HFF-Myc (cell line): ENCODE data around the gene ZNF683.
A peak's percentile ranks its signal among the peaks of the same experiment; 100 is the strongest.

ENCODE experiments used
- DNase-seq: peaks from one replicate; pipeline ENCODE4 v3.0.0-alpha.2; 2011; ENCODE audit warnings: low read depth; ENCODE audit errors: extremely low read depth
- H3K4me3 ChIP-seq: replicated peaks from 2 replicates; pipeline ENCODE4 v1.5.1; 2011; ENCODE audit warnings: low read depth, mild to moderate bottlenecking, control low read depth, low read length
- TF ChIP-seq, protein P1 (sequence below): IDR thresholded peaks from 2 replicates; pipeline ENCODE4 v1.5.1; 2012; ENCODE audit warnings: mild to moderate bottlenecking, low read depth, low read length, control low read depth; ENCODE audit errors: missing control alignments

Gene ZNF683

DNA sequence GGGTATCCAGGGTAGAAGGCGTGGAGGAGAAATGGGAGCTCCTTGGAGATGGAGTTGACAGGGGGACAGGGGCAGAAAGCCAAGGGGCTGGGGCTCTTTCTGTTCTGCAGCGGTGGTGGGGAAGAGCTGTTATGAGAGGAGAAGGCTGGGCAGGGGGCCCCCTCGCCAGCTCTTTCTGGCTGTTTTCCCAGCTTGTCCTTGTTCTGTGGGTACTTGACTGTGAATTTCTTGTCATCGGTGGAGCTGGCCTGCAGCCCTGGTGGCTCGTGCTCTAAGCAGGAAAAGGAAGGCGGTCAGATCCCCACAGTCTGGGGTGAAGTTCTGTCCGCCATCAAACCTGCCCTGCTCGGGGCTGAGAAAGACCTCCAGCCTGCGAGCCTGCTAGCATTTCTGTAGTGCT lies 7.6 kb downstream of the ZNF683 start:
- TF ChIP-seq, protein P1, sequence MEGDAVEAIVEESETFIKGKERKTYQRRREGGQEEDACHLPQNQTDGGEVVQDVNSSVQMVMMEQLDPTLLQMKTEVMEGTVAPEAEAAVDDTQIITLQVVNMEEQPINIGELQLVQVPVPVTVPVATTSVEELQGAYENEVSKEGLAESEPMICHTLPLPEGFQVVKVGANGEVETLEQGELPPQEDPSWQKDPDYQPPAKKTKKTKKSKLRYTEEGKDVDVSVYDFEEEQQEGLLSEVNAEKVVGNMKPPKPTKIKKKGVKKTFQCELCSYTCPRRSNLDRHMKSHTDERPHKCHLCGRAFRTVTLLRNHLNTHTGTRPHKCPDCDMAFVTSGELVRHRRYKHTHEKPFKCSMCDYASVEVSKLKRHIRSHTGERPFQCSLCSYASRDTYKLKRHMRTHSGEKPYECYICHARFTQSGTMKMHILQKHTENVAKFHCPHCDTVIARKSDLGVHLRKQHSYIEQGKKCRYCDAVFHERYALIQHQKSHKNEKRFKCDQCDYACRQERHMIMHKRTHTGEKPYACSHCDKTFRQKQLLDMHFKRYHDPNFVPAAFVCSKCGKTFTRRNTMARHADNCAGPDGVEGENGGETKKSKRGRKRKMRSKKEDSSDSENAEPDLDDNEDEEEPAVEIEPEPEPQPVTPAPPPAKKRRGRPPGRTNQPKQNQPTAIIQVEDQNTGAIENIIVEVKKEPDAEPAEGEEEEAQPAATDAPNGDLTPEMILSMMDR, result no peak
- DNase-seq, result no peak
- no peak overlapping the region for H3K4me3 ChIP-seq

DNA sequence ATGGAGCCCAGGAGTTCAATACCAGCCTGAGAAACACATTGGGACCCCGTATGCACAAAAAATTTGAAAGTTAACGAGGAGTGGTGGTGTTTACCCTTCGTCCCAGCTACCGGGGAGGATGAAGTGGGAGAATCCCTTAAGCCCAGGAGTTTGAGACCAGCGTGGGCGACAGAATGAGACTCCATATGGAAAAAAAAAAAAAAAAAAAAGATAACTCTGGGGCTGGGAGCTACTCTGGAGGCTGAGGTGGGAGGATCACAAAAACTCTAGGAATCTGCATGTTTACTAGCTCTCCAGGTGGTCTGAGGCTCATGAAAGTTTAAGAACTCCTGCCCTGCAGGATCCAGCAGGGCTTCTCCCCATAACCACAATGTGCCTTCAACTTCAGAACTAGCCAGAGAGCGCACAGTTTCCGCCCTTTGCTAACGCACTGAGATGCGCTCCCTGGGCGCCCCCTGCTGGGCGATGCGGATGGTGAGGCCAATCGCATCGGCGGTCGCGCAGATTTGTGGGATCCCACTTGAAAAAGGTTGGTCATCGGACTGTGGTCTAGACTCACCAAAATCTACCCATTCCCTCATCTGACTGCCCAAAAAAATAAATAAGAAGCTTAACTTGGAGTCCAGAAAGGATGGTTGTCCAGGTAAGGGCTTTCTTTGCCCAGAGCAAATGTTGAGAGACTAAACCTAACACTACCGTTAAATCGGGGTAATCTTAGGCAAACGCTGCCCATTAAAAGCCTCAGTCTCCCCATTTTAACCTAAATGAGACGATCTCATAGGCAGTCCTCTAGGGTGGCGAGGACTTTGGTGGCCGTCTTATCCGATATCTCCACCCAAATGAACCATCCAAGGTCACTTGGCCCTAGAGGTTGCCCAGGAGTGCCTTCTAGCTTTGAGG lies 8.8 kb downstream of the ZNF683 start:
- TF ChIP-seq, protein P1, result peak; percentile 99
- H3K4me3 ChIP-seq, result no peak overlapping the region
- peak; percentile 54 for DNase-seq

DNA sequence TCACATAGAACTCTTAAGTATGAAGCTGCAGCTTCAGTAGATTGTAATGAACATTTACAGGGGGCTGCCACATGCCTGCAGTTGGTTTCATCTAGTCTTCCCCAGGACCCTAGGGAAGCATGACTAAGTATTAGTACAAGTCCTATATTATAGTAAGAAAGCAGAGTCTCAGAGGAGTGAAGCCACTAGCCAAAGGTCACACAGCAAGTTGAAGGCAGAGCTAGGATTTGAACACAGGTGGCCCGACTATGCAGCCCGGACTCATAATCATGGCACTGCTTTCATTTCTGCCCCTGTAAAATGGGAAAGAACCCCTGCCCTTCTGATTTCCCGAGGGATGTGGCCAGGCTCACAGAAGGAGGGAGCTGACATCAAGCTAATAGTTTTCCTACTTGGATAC lies 10.2 kb downstream of the ZNF683 start:
- H3K4me3 ChIP-seq, result no peak overlapping the region
- TF ChIP-seq, protein P1, result no peak
- no peak for DNase-seq

DNA sequence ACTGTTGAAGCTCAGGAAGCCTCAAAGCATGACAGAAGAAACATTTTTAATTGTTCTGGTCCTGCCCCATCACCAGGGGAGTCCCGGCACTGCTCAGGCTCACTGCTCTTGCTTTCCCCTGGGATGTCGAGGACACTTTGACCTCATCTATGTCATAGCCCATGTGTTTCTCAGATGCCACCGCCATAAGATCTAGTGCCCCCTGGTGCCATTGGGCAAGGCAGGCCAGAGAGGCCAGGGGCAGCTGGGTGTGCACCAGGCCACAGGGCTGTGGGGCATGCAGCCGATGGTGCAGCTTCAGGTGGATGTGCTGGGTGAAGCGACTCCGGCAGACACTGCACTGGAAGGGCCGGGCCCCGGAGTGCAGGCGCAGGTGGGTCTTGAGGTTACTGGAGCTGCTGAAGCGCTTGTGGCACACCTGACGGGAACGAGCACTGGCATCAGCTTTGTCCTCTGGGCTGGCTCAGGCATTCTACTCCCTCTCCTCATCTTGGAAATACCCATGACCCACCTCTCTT lies 10.9 kb downstream of the ZNF683 start:
- DNase-seq, result no peak
- H3K4me3 ChIP-seq, result no peak overlapping the region
- TF ChIP-seq, protein P1, result no peak

DNA sequence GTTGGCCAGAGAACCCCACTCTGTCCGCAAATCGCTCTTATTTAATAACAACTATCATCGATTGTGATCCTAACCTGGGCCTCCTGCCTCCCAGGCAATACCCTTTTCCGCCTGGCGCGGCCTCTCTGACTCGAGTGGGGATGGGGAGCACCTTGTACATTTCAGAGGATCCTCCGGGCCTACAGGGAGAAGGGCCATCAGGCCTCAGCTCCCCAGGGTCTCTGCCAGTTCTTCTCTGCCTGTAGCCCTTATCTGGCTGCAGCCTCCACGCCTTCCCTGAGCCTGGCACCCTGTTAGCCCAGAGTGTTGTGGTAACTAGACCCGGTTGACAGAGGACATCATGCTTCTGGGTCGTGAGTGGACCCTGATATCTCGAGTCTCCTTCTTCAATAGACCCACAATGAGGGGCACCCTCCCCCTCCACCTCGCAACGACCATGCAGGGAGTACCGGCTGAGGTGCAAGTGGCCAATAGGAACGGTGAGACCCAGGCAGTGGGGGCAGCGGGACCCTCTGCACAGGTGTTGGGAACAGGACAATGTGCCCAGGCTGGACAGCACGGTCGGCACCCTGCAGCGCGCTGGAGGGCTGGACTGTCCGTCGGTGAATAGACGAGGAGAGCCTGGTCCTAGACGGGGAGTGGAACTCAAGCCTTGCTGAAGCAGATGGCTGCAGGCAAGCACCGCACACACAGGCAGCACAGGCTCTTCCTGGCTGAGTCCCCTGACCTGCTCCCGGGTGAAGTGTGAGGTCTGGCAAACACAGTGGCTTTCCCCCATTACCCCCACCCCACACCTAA lies 11.5 kb downstream of the ZNF683 start:
- TF ChIP-seq, protein P1, result no peak
- DNase-seq, result no peak
- H3K4me3 ChIP-seq, result no peak overlapping the region

DNA sequence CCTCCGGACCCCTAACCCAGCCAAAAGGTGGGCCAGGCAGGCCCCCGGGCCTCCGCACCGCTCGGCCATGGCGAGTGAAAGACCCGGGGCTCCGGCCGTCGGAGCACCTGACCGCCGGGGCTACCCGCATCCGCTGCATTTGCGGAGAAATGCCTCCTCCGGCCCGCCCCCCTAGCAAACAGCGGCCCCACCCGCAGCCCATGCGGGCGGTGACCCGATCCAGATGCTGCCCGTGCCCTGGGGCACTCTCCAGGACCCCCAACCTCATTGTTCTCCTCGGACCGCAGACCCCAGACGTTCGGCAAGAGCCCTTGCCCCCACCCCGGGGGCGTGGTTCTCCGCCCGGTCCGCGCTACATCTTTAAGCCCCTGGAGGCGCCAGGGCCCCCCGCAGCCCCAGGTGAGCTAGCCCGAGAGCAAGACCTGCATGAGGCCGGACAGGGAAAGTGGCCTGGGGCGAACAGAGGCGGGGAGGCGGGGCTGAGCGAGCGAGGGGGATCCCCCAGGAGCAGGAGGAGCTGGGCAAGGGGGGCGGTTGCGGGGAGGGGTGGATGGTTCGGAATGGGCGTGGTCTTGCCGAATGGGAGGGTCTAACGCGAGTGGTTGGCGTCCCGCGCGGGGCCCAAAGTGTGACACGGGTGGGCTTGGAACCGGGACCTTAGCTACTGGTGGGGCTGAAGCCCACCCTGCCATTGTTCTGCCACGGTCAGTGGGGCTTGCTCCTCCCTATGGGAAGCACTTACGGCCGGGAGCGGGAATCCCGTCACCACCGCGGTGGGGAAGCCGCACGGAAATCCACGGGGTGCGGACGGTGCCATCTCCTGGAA lies 12.4 kb downstream of the ZNF683 start:
- TF ChIP-seq, protein P1, result no peak
- no peak overlapping the region for H3K4me3 ChIP-seq
- no peak for DNase-seq
